B cell (primary cell): ENCODE results near the gene NUDCD3.

Experiments
- EZH2 ChIP-seq: IDR thresholded peaks from 2 replicates; pipeline ENCODE4 v1.6.1; 2012; ENCODE audit warnings: borderline replicate concordance, low read depth, mild to moderate bottlenecking, moderate library complexity, low read length; ENCODE audit not compliant: insufficient read depth, poor library complexity, severe bottlenecking
- TF ChIP-seq, protein P1 (sequence below): fragments of 200-600 bp; IDR thresholded peaks from one replicate; pipeline ENCODE4 v1.8.0; 2022; ENCODE audit warnings: antibody characterized with exemption, mild to moderate bottlenecking

DNA sequence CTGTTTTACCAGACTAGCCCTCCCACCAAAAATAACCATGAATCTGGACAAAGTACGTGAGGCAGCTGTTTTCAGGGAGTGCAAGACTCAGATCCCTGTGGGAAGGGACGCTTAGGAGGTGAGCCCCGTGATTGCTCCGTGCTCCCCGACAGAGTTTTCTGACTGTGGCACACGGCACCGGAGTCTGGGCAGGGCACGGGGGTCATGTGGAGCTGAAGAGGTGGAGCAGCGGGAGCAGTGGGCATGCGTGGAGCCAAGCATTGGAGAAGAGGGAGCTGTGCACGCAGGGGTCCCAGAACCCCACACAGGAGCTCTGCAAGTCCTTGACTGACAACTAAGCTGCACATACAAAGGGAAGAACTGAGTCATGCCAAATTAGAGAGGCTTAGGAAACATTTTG is 154.0 kb downstream of the NUDCD3 start:
- TF ChIP-seq, protein P1, sequence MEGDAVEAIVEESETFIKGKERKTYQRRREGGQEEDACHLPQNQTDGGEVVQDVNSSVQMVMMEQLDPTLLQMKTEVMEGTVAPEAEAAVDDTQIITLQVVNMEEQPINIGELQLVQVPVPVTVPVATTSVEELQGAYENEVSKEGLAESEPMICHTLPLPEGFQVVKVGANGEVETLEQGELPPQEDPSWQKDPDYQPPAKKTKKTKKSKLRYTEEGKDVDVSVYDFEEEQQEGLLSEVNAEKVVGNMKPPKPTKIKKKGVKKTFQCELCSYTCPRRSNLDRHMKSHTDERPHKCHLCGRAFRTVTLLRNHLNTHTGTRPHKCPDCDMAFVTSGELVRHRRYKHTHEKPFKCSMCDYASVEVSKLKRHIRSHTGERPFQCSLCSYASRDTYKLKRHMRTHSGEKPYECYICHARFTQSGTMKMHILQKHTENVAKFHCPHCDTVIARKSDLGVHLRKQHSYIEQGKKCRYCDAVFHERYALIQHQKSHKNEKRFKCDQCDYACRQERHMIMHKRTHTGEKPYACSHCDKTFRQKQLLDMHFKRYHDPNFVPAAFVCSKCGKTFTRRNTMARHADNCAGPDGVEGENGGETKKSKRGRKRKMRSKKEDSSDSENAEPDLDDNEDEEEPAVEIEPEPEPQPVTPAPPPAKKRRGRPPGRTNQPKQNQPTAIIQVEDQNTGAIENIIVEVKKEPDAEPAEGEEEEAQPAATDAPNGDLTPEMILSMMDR: no peak
- TF ChIP-seq EZH2: no peak
